ENCODE results near the gene ZSWIM8.

The ZSWIM8 gene

GRCh38 chr10:73781879-73782748 lies 3.3 kb upstream of the ZSWIM8 start, which contains the start of gene CHCHD1 (continued):
- TF ChIP-seq KLF1 (tag by site-specific recombination; IDR thresholded peaks at IDR 0.05), result no peak
- TF ChIP-seq ZNF404 (tag by site-specific recombination; IDR thresholded peaks at IDR 0.05), result no peak
- no peak for TF ChIP-seq ATF2 (tag by site-specific recombination; IDR thresholded peaks at IDR 0.05; ENCODE audit: low read depth)
- TF ChIP-seq ZNF610 (tag by site-specific recombination; IDR thresholded peaks at IDR 0.05; ENCODE audit: borderline replicate concordance), result peak; percentile 17; the same call in 1 of the 2 replicates
- TF ChIP-seq ZNF571 (tag by site-specific recombination; IDR thresholded peaks at IDR 0.05), result no peak
- TF ChIP-seq RBAK (tag by site-specific recombination; IDR thresholded peaks at IDR 0.05), result no peak
- TF ChIP-seq ZNF692 (tag by site-specific recombination; IDR thresholded peaks at IDR 0.05), result peak; percentile 34; the same call in 1 of the 2 replicates
- TF ChIP-seq ZNF292 (tag by site-specific recombination; IDR thresholded peaks at IDR 0.05; ENCODE audit: borderline replicate concordance, low read depth), result no peak
- no peak for TF ChIP-seq GLI2 (tag by site-specific recombination; IDR thresholded peaks at IDR 0.05; ENCODE audit: borderline replicate concordance, low read depth)
- TF ChIP-seq ZNF302 (tag by site-specific recombination; IDR thresholded peaks at IDR 0.05; ENCODE audit: low read depth), result no peak
- no peak for TF ChIP-seq HOXA7 (CRISPR knock-in tag; IDR thresholded peaks at IDR 0.05; ENCODE audit: borderline replicate concordance)
- TF ChIP-seq GLIS1 (tag by site-specific recombination; IDR thresholded peaks at IDR 0.05), result no peak; the same call in 1 of the 2 replicates
- no peak for TF ChIP-seq ZNF513 (tag by site-specific recombination; IDR thresholded peaks at IDR 0.05)
- peak; percentile 77 for TF ChIP-seq PATZ1 (tag by site-specific recombination; IDR thresholded peaks at IDR 0.05)
- TF ChIP-seq ZSCAN30 (tag by site-specific recombination; IDR thresholded peaks at IDR 0.05), result no peak
- TF ChIP-seq ZNF266 (tag by site-specific recombination; IDR thresholded peaks at IDR 0.05; ENCODE audit: low read depth), result no peak
- TF ChIP-seq ZNF214 (tag by site-specific recombination; IDR thresholded peaks at IDR 0.05; ENCODE audit: borderline replicate concordance), result no peak
- TF ChIP-seq ZNF133 (tag by site-specific recombination; IDR thresholded peaks at IDR 0.05), result no peak
- TF ChIP-seq ZNF140 (tag by site-specific recombination; IDR thresholded peaks at IDR 0.05), result no peak
- TF ChIP-seq ZNF112 (tag by site-specific recombination; IDR thresholded peaks at IDR 0.05), result no peak
- peak; percentile 45; the same call in 1 of the 2 replicates for TF ChIP-seq ZBTB11 (tag by site-specific recombination; conservative IDR thresholded peaks at IDR 0.05; ENCODE audit: low read depth)
- TF ChIP-seq ZNF747 (tag by site-specific recombination; IDR thresholded peaks at IDR 0.05), result no peak
- TF ChIP-seq ZNF341 (tag by site-specific recombination; IDR thresholded peaks at IDR 0.05; ENCODE audit: low read depth), result 0 out of 2 replicates have a peak, but pooled peaks have one; percentile 26
- no peak for TF ChIP-seq ZBTB44 (tag by site-specific recombination; IDR thresholded peaks at IDR 0.05)

All from HEK293 (cell line).